HG03039 (cell line): ENCODE results near the gene PSEN2.
"Not testable (repeated sequence)": the region's sequence is repeated elsewhere in the genome, so short reads cannot be mapped to it uniquely, and the experiment has no call there.

Experiments used
- ATAC-seq: cut with Tn5 transposase; IDR thresholded peaks from one replicate; pipeline ENCODE4 v1.9.1; 2021; ENCODE audit warnings: mild to moderate bottlenecking, moderate library complexity; ENCODE audit not compliant: unreplicated experiment

PSEN2 gene

DNA sequence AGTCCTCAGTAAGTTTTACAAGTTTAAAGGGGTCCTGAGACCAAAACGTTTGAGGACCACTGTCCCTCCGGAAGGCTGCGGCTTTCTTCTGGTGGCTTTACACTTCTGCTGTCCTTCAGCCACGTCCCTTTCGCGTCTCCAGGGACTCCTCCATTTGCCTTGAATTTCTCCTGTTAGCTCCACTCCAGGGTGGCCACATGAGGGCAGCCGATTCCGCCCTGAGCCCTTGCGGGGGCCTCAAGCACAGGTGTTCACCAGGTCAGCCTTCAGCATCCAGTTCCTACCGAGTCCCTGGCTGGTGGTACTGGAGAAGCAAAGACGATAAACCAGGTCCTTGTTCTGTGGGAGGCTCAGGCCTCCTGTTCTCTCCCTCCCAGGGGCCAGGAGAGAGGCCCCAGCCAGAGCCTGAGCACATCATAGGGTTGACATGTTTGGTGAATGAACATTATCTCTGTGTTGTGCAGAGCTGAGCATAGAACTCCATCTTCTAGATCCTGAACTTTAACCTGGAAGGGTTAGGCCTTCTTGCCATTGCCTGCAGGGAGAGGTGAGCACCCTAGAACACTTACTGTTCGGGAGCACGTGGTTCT, 42.3 kb downstream of the PSEN2 start:
- ATAC-seq: peak; percentile 52

DNA sequence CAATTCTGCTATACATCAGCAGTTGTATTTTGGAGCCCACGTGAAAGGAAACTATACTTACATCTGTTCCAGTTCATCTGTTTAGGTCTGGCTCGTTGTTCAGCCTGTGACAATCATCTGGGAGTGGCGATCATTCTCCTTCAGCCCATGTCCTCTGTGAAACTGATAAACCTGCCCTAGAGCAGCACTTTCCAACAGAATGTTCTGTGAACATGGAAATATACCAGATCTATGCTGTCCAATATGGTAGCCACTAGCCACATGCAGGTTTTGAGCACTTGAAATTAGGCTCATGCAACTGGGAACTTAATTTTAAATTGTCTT, 45.2 kb downstream of the PSEN2 start:
- no peak for ATAC-seq

DNA sequence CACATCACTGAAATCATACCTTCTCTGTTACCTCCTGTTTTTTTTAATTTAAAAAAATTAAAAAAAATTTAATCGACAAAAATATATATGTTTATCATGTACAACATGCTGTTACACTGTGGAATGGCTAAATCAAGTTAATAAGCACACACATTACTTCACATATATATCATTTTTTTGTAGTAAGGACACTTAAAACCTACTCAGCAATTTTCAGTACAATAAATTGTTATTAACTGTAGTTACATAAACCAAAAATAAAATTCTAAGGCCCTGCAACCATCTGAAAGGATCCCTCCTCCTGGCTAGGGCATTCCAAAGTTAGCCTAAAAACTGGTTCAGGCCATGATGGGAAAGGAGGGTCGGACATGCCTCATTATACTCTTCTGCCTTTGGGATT, 46.1 kb downstream of the PSEN2 start:
- ATAC-seq: no peak

DNA sequence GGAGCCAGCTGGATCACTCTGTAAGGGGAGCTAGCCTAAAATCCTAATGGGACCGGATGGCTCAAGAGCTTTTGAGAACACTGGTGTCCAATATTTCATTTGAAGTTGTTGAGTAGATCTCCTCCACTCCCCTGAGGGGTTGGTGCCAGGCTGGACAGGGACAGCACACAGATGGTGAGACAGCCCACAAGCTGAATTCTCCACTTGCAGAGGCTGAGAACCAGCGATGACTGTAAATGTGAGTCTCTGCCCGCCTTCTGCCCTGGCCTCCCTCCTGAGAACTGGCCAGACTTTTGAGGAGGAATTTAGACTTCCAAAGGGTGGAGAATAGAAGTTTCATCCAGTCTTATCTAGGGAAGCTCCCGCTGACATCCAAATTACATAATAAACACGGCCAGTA, 49.2 kb downstream of the PSEN2 start:
- ATAC-seq: no peak

DNA sequence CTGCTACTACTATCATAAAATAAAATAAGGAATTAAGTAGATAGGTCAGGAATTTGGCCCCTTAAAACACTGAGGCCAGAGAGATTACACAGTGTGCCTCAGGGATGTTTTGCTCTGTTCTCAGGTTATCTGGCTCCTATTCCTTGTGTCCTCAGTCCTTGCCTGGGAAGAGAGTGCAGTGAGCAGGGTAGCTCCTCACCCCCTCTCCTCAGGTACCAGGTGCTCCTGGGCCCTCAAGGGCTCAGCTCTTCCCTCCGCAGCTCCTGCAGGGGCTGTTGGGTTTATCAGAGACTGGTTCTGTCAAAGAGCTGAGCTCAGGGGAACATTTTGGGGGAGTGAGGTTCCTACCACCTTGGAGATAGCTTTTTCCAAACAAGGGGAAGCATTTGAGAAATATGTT, 49.6 kb downstream of the PSEN2 start:
- ATAC-seq: no peak

DNA sequence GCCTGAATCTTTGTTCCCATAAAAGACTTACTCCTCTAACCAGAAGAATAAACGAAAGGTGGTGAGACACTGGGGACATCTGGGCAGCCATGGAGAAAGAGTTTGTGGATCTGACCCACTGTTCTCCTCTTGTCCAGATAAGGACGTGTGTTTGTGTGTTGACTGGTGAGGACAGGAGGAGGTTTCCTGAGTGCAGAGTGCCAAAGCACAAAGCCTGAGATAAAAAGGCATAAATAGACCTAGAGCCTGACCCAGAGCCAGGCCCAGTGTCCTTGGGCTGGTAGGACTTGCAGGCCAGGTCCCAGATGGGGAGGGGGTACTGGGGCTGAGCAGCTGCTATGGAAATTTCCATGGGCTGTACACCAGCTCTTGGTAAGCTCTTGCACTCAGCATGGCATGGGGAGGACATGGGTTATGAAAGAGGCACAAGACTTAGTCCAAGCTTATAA, 50.1 kb downstream of the PSEN2 start:
- no peak for ATAC-seq

DNA sequence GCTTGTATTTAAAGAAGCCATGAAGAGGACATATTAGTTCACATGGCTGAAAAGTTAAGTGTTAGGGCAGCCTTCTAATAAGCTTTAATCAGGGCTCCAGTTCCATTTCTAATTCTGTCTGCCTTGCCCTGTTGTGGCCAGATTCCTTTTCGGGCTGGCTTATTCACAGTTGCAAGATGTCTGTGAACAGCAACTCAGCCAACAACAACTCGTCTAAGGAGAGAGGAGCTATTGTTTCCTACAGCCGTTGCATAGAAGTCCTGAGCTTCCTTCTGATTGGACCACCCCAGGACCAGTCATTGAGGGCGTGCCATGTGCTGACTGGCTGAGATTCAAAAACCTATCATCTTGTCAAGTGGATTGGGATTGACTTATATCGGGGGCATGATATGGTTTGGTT, 51.1 kb downstream of the PSEN2 start:
- ATAC-seq: no peak

DNA sequence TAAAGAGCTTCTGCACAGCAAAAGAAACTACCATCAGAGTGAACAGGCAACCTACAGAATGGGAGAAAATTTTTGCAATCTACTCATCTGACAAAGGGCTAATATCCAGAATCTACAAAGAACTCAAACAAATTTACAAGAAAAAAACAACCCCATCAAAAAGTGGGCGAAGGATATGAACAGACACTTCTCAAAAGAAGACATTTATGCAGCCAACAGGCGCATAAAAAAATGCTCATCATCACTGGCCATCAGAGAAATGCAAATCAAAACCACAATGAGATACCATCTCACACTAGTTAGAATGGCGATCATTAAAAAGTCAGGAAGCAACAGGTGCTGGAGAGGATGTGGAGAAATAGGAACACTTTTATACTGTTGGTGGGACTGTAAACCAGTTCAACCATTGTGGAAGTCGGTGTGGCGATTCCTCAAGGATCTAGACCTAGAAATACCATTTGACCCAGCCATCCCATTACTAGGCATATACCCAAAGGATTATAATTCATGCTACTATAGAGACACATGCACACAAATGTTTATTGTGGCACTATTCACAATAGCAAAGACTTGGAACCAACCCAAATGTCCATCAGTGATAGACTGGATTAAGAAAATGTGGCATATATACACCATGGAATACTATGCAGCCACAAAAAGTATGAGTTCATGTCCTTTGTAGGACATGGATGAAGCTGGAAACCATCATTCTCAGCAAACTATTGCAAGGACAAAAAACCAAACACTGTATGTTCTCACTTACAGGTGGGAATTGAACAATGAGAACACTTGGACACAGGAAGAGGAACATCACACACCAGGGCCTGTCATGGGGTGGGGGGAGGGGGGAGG, 59.1 kb downstream of the PSEN2 start:
- ATAC-seq: not testable (repeated sequence)

DNA sequence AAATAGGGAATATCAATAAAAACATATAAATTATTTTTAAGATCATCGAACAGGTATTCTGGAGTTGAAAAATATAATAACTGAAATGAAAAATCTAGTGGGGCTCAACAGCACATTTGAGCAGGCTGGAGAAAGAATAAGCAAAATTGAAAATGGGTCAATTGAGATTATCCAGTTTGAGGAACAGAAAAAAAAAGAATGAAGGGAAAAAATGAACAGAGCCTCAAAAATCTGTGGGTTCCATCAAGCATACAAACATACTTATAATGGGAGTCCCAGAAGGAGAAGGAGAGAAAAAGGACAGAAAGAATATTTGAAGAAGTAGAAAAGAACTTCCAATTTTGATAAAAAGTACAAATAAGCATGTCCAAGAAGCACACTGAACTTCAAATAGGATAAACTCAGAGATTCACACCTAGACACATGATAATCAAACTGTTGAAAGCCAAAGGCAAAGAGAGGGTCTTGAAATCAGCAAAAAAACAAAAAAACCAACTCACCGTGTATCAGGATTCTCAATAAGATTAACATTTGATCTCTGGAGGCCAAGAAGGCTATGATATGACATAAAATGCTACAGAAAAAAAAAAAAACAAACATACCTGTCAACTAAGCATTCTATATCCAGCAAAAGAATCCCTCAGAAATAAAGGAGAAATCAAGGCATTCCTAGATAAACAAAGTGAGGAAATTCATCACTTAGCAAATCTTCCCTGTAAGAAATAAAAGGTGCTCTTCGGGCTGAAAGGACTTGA, 64.2 kb downstream of the PSEN2 start:
- ATAC-seq: no peak

DNA sequence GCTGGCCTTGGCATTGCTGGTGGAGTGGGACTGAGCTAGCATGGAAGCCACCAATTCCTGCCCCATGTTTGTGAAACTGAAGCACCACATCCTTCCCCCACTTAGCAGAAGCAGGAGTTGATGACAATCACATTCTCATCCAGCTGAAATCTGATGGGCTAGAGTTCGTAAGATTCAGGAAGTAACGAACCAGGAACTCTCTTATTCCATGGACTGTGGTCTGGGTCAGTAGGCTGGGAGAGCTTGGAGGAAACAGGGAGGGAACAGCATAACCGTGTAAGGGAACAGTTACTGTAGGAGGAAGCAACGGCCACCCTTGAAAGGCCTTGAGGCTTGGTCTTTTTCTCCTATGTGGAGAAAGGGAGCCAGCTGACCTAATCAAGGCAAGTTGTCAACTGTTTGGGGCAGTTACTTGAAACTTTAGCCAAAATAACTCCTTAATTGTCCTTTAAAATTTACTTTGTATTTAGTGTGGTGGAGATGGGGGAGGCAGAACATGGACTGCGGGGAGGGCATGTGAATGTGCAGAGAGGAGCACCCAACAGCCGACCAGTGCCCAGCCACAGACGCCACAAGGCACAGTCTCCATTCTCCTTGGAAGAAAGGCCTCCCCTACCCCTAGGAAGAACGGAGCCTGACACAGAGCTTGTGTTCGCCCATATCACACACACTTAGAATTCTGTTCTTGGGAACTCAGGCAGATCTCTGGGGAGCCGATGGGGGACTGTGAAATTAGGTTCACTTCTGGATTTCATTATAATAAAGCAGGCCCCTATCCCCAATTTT, 67.7 kb downstream of the PSEN2 start:
- ATAC-seq: no peak

DNA sequence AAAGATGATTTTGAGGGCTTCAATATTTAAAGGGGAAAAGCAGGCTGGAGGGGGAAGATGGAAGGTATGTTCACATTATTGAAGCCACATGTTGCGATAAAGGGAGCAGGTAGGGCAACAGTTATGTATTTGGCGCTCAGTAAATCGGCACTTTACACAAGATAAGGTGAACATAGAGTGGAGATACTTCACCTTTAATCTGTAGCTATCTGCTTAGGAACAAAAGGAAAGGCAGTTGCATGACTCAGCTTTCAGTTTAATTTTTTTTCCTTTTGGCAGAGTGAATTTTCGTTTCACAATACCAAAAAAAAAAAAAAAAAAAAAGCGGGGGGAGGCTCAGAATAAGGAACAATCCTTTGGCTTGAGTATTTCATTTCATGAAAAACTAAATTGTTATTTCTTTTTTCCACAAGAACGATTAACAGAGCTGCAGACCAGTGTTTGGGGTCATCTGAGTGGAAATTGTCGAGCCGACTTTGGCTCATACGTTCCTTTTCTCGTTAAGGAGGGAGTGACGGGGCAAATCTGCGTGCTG, 68.6 kb downstream of the PSEN2 start:
- no peak for ATAC-seq

DNA sequence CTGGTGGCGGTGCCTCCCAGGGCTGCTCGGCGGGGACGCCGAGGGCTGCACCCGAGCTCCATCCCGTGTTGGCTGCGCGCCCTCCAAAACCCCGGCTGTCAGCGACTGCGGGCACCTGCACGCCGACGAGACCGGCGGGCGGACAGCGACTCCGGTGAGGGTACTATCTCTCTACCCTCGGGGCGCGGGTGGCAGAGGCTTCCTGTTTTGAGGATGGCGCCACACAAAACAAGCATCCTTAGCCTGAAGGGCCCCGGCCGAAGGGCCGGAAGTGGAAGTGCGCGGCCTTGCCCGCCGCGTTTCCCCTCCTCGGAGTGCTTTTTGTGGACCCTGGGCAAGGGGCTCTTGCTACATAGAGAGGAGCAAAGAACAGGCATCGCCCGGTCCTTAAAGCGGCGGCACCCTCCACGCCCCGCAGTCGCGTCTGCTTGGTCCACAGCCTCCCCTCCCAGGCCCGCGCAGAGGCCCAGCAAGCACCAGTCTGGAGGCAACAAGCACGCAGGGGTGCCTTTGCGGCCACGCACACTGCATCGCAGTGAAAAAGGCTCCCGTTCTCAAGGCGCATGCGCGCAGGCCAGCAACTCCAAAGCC, 69.1 kb downstream of the PSEN2 start:
- peak; percentile 24 for ATAC-seq

DNA sequence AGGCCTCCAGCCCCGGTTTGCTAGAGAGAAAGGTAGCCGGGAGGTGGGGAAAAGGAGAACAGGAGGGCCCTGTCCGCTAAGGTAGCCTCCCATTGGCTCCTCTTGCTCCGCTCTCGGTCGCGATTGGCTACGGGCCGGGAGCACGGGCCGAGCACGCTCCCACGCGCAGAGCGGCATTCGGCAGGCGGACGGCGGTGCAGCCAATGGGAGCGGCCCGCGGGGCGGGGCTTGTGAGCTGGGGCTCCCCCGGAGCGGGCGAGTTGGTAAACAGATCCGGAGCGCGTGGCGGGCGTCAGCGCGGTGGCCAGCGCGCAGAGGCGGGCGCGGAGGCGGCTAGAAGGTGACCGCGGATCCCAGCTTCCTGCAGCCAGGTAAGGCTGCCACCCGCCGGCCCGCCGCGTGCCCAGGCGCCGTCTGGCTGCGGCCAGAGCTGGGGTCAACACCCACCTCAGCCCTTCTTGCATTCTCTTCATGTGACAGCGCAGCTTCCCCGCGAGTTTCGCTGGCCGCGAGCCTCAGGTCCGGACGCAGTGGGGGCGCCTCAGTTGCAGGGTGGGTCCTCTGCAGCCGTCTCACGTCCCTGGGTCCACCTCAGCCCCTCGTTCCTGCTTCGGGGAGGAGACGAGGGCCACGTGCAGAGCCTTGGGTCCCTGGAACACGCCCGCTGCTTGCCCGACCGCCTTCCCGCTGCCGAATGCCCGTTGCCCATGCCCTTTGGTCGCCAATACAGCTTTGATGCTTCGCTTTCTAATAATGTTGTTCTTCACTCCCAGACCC, 69.8 kb downstream of the PSEN2 start, which contains the start of gene COQ8A:
TSS of gene COQ8A (plus strand) at position 266 of the 777 bp plus-strand sequence. CDS start 21,092 bp downstream, outside the sequence.
- peak; percentile 98 for ATAC-seq

DNA sequence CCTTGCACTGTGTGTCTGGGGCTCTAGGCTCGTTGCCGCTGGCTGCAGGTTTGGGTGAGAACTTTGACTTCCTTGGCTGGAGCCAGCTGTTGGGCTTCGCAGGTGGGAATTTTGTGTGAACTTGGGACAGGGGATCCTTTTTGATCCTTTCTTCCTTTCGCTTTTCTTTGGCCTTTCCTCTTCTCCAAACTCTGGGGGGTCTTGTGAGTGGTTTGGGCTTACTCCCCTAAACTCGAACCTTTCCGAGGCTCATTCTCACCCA, 70.3 kb downstream of the PSEN2 start:
- no peak for ATAC-seq

DNA sequence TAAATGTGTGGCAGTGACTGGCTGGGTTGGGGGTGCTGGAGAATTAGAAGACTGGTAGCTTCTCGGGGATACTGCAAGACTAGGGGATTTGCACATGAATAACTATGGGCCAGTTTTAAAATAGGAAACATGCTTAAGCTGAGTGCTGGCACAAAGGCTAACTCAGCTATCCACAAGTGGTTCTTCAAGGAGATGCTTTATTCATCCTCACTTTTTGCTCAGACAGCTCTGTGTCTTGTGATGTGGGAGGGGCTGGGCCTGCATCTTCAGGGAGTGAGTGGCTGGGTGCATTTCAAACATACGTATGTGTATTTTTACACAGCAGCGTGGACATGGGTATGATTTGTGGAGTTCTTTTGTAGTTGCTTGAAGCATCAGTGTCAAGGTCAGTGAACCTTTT, 72.0 kb downstream of the PSEN2 start:
- ATAC-seq: no peak

DNA sequence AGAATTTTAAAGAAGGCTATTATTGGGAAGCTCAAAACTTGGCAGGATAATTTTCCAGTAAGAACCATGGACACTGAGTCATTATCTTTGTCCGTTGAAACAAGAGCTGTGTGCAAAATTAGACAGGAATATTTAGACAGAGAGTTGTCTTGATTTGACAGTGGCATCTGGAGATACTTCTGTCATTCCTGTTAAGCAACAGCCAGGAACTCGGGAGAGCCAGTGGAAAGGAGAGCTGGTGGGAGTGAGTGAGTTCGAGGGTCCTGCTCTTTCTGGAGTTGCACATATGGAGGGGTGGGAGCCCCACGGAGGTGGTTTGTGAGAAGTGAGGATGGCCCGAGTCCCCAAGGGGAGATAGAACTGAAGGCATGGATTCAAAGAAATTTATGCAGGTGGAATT, 72.7 kb downstream of the PSEN2 start:
- ATAC-seq: no peak

DNA sequence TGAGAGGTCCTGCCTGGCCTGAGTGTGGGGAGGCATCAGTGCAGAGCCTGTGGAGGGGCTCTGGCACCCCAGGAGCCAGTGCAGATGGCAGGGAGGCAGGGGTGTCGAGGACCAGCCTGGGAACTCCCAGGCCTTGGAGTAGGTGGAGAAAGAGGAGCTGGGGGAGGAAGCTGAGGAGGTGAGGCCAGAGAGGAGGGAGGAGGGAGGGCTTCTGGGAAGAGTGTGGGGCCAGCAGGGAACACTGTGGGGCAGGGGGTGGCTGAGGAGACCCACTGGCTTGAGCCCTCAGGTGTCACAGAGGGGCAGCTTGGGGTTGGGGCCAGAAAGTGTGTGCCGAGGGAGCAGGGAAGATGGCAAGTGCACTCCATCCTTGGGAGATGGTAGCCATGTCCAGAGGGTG, 73.5 kb downstream of the PSEN2 start:
- ATAC-seq: no peak

DNA sequence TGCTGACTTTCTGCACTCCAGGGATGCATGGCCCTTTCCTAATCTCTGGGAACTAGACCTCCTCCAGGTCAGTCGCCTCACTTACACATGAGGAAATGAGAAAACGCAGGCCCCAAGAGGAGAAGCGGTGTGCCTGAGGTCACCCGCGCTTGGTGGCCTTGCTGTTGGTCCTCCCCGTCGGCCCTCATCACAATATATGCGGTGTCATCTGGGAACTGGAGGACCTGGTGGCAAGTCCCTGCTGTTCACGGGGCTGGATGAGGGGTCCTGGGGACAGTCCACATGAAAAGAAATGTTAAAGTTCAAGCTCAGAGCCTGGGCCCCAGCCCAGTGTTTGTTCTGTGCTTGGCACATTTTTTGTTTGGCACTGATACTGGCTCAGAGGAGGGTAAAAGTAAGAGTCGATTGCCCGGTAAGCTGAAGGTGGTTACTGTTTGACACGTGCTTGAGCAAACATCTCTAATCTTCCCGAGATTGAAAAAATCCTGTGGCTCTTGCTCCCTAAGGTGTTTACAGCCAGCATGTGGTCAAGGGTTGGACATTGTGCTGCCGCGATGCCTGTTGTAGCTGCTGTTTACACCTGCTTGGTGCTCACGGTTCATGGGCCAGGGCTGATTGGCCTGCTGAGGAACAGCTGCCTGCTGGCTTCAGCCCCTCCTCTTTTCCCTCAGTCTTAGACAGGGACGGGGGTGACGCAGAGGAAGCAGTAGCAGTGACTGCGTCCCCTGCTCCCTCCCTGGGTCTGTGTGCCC, 74.9 kb downstream of the PSEN2 start:
- no peak for ATAC-seq
